GM12875 (cell line): ENCODE measurements around the gene MSLN.

ENCODE experiments used
- H3K4me3 ChIP-seq: one replicate; pipeline ENCODE4 v1.5.1; 2011; ENCODE audit warnings: low read depth, low read length, control low read depth
- TF ChIP-seq, protein P1 (sequence below): IDR thresholded peaks from 2 replicates; pipeline ENCODE4 v1.5.1; 2011; ENCODE audit warnings: low read depth, mild to moderate bottlenecking, control low read depth, inconsistent platforms, low read length, moderate library complexity, borderline replicate concordance; ENCODE audit not compliant: insufficient read depth

The MSLN gene

GRCh38 chr16:728131-728889 is 32.2 kb upstream of the MSLN start:
- TF ChIP-seq, protein P1, sequence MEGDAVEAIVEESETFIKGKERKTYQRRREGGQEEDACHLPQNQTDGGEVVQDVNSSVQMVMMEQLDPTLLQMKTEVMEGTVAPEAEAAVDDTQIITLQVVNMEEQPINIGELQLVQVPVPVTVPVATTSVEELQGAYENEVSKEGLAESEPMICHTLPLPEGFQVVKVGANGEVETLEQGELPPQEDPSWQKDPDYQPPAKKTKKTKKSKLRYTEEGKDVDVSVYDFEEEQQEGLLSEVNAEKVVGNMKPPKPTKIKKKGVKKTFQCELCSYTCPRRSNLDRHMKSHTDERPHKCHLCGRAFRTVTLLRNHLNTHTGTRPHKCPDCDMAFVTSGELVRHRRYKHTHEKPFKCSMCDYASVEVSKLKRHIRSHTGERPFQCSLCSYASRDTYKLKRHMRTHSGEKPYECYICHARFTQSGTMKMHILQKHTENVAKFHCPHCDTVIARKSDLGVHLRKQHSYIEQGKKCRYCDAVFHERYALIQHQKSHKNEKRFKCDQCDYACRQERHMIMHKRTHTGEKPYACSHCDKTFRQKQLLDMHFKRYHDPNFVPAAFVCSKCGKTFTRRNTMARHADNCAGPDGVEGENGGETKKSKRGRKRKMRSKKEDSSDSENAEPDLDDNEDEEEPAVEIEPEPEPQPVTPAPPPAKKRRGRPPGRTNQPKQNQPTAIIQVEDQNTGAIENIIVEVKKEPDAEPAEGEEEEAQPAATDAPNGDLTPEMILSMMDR: no peak
- peak overlapping the region; percentile 59 for H3K4me3 ChIP-seq

DNA sequence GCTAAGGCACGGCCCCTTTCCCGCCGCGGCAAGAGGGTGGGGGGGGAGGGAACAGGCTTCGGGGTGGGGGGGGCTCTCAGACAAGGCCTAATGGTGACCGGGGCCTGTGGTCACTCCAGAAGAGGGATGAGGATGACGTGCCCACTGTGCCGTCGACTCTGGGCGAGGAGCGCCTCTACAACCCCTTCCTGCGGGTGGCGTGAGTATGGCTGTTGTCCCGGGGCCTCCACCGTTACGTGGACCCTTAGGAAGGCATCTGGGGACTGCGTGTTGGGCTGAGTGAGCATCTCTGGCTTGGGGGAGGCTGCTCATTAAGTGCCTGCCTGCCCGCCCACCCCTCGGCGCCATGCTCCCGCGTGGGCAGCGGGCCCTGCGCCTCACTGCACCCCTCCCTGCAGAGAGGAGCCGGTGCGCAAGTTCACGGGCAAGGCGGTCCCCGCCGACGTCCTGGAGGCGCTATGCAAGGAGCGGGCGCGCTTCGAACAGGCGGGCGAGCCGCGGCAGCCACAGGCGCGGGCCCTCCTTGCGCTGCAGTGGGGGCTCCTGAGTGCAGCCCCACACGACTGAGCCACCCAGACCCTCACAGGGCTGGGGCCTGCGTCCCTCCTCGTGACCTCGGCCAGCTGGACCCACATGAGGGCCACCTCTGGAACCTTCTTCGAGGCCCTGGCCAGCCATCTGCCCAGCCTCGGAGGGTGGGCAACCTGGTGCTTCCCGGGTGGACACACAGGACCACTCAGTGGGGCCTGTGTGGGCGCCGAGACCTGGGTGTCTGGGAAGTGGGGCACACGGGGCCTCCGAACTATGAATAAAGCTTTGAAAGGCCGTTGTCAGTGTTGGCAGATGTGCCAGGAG is 31.4 kb upstream of the MSLN start:
- TF ChIP-seq, protein P1: no peak
- peak overlapping the region; percentile 59 for H3K4me3 ChIP-seq

DNA sequence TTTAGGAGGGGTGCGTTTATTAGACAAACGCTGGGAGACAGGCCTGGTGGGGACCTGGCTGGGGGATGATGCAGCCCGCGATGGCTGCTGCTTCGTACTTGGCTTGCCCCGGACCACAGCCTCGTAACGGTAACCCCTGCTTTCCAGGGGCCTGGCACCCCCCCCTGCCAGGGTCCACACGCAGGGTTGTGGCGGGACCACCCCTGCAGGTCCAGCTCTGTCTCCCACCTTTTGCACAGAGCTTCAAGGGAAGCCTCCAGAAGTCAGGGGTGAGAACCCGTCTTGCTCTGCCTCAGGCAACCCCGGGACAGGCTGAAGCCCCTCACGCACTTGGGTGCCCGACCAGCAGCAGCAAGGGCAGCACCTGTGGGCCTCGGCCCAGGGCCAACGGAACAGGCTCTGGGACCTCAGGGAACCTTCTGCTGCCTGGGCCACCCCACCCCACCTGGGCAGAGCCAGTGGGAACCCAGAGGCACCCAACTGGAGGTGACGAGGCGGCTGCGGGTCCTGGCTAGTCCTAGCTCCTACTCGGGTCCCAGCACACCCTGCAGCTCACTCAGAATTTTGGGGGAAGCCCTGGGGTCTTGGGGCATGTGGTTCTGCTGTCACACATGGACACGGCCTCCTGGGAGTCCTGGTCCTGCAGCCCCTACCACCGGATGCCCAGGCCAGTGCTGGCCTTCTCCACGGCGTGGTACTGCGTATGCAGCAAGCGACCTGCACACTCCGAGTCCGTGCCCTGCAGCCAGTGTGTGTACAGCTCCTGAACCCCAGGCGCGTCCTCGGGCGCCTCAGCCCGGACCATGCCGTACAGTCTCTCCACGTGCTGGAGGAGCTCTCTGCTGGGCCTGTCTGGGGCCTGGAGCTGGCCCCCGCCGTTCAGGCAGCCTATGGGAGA is 30.5 kb upstream of the MSLN start:
- H3K4me3 ChIP-seq: no peak overlapping the region
- TF ChIP-seq, protein P1: no peak

DNA sequence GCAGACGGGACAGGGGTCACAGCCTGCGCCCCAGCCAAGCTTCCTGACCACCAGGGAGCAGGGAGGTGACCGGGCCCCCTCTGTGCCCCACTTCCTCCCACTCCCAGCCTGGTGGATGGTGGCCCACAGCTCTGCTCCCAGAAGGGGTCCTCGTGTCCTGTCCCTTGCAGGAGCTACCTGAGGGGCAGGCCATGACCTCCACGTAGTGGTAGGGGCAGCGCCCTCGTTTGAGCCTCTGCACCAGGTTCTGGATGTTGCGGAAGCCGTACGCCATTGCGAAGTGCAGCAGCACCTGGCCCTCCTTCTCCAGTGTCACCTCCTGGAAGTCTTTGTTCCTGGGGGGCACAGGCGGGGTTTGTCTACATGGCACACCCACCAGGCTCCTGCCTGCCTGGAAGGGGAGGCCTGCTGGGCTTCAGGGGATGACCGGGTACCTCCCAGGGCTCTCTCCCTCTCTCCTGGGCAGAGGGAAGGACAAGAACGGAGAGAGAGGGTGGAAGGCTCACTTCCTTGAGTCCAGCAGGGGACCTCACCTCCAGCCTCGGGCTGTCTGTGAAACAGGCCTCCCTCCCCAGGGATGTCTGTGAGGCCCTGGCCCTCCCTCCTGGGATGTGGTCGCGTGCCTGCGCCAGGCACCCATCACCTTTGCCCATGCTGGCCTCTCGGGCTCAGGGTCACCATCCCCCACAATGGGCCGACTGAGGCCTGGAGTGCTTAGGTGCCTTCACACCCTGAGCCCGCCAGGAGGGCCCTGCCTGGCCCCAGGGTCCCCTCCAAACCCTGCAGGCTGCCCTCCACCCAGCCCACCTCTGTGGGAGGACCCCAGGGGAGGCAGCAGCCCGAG is 29.6 kb upstream of the MSLN start:
- TF ChIP-seq, protein P1: no peak
- H3K4me3 ChIP-seq: no peak overlapping the region

DNA sequence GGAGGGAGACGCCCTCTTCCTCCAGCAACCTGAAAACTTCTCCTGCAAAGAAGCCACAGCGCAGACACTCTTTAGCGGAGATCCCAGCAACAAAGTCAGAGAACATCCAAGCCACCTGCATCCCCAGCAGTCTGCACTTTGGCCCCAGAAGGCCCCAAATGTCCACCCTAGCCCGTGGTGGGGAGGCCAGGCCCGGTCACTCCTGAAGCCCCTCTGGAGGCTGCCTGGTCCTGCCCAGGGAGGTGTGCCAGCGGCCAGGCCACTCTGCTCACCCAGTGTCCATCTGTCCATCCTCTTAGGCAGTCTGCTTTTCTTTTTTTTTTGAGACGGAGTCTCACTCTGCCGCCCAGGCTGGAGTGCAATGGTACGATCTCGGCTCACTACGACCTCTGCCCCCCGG is 28.2 kb upstream of the MSLN start:
- TF ChIP-seq, protein P1: no peak
- H3K4me3 ChIP-seq: no peak overlapping the region

- H3K4me3 ChIP-seq: no peak overlapping the region
- TF ChIP-seq, protein P1: no peak
Measured at GRCh38 chr16:732936-733335, 27.6 kb upstream of the MSLN start.
